T-helper 2 cell treated with Interferon-gamma antibody and Interleukin-4, amounts not matched to agents 100 ng/mL and 5 ng/mL, for 36 hours (primary cell): ENCODE measurements around the gene PTDSS2. TPM values are rescaled to one million over a fixed set of nuclear protein-coding genes. Genes with fewer than 3 reads are reported as not detected.

Experiments
- intact Hi-C: fragments of 100-400 bp; cut with micrococcal nuclease; formaldehyde crosslinking; loops from one replicate; pipeline ENCODE4 v1.15.1; 2023
- total RNA-seq: library from RNA; stranded (reverse); gene quantifications from 2 replicates; pipeline ENCODE4 v1.2.3, GENCODE V29; 2022

The PTDSS2 gene
- total RNA-seq, 1 donor from 2014 or later, result 26.5 TPM

- intact Hi-C loops, result no loop called here
Observed at GRCh38 chr11:445765-446588, 4.1 kb upstream of the PTDSS2 start.

GRCh38 chr11:446891-447290, 3.2 kb upstream of the PTDSS2 start:
- intact Hi-C loops, result no loop called here

GRCh38 chr11:447923-448731, 2.0 kb upstream of the PTDSS2 start:
- intact Hi-C loops, result loop anchor here (1.0 to 2.0 kb wide), 6 partner anchors 33 to 241 kb away; partner anchors contain the start of genes BET1L, PSMD13, RIC8A and SIRT3

GRCh38 chr11:450809-451451, 851 bp downstream of the PTDSS2 start:
- intact Hi-C loops, result loop anchor here (1.0 kb wide), 1 partner anchor 67 kb away; no protein-coding TSS in a partner anchor

- intact Hi-C loops, result no loop called here
Observed at GRCh38 chr11:451738-452137, 1.7 kb downstream of the PTDSS2 start.

GRCh38 chr11:452203-452744, 2.2 kb downstream of the PTDSS2 start:
- intact Hi-C loops, result no loop called here

- intact Hi-C loops, result no loop called here
Observed at GRCh38 chr11:452916-453527, 2.9 kb downstream of the PTDSS2 start.

- intact Hi-C loops, result no loop called here
Observed at GRCh38 chr11:453564-453963, 3.5 kb downstream of the PTDSS2 start.

- intact Hi-C loops, result no loop called here
Observed at GRCh38 chr11:454043-454442, 4.0 kb downstream of the PTDSS2 start.

- intact Hi-C loops, result no loop called here
Observed at GRCh38 chr11:454801-455565, 4.9 kb downstream of the PTDSS2 start.

- intact Hi-C loops, result no loop called here
Observed at GRCh38 chr11:455566-456147, 5.6 kb downstream of the PTDSS2 start.

- intact Hi-C loops, result no loop called here
Observed at GRCh38 chr11:456533-456932, 6.5 kb downstream of the PTDSS2 start.

- intact Hi-C loops, result no loop called here
Observed at GRCh38 chr11:457111-457760, 7.2 kb downstream of the PTDSS2 start.

- intact Hi-C loops, result no loop called here
Observed at GRCh38 chr11:459511-460220, 9.6 kb downstream of the PTDSS2 start.

- intact Hi-C loops, result no loop called here
Observed at GRCh38 chr11:460331-461199, 10.5 kb downstream of the PTDSS2 start.

GRCh38 chr11:461626-462025, 11.5 kb downstream of the PTDSS2 start:
- intact Hi-C loops, result no loop called here

- intact Hi-C loops, result no loop called here
Observed at GRCh38 chr11:462107-462890, 12.2 kb downstream of the PTDSS2 start.
